Neural crest cell (in vitro differentiated cells): ENCODE data around the gene ENTR1. TPM values are rescaled to one million over a fixed set of nuclear protein-coding genes. Genes with fewer than 3 reads are reported as not detected.
A peak's percentile ranks its signal among the peaks of the same experiment; 100 is the strongest.

Source experiments
- DNase-seq: peaks from one replicate; pipeline ENCODE4 v3.0.0; 2021; ENCODE audit warnings: low read depth, mixed read lengths, low spot score
- H3K27ac Mint-ChIP-seq: one replicate; pipeline ENCODE4 v1.8.0; 2021; ENCODE audit warnings: mild to moderate bottlenecking, mixed read lengths; ENCODE audit not compliant: unreplicated experiment
- H3K27me3 Mint-ChIP-seq: 2 replicates; pipeline ENCODE4 v1.8.0; 2021; ENCODE audit warnings: low read depth, mild to moderate bottlenecking, mixed read lengths
- H3K36me3 Mint-ChIP-seq: 2 replicates; pipeline ENCODE4 v1.8.0; 2021; ENCODE audit warnings: low read depth, mild to moderate bottlenecking, mixed read lengths
- H3K4me1 Mint-ChIP-seq: 2 replicates; pipeline ENCODE4 v1.8.0; 2021; ENCODE audit warnings: mixed read lengths
- H3K4me3 Mint-ChIP-seq: one replicate; pipeline ENCODE4 v1.8.0; 2021; ENCODE audit warnings: mild to moderate bottlenecking, mixed read lengths
- H3K9me3 Mint-ChIP-seq: 2 replicates; pipeline ENCODE4 v1.8.0; 2021; ENCODE audit warnings: mixed read lengths
- CTCF ChIP-seq: fragments of 200-600 bp; sonication (generic); conservative IDR thresholded peaks from 2 replicates; pipeline ENCODE4 v1.5.0; 2021; ENCODE audit warnings: antibody characterized with exemption, mild to moderate bottlenecking
- total RNA-seq: library from RNA; stranded (reverse); gene quantifications from 2 replicates; pipeline ENCODE4 v1.2.1, GENCODE V29; 2021

Gene ENTR1
- total RNA-seq, 1 donor from 2014 or later = 89.3 TPM

- peak overlapping the region; percentile 57 for H3K27ac Mint-ChIP-seq
- H3K27me3 Mint-ChIP-seq = no peaks in the 10 kb centered on the region
- no peaks in the 10 kb centered on the region for H3K9me3 Mint-ChIP-seq
- peak overlapping the region; percentile 49 for H3K4me3 Mint-ChIP-seq
- no peak for TF ChIP-seq CTCF
- DNase-seq = no peak
- peaks cover 22% of the 10 kb centered on the region for H3K4me1 Mint-ChIP-seq
- H3K36me3 Mint-ChIP-seq = peaks cover 11% of the 10 kb centered on the region
Observed at GRCh38 chr9:136441681-136442245, 31.3 kb upstream of the ENTR1 start.

- TF ChIP-seq CTCF = no peak
- Mint-ChIP-seq H3K9me3 (no peaks in the 10 kb centered on the region), H3K4me3 (peak overlapping the region; percentile 49), H3K4me1 (peaks cover 26% of the 10 kb centered on the region), H3K27ac (peak overlapping the region; percentile 57), H3K27me3 (no peaks in the 10 kb centered on the region), H3K36me3 (peaks cover 7% of the 10 kb centered on the region)
- no peak for DNase-seq
Observed at GRCh38 chr9:136441191-136441680, 30.8 kb upstream of the ENTR1 start.

GRCh38 chr9:136439481-136440408 is 29.3 kb upstream of the ENTR1 start, which contains the start of gene INPP5E:
INPP5E (minus strand) TSS chr9:136439845; CDS start chr9:136439419, 426 bp downstream.
- Mint-ChIP-seq H3K27me3 (no peaks in the 10 kb centered on the region), H3K9me3 (no peaks in the 10 kb centered on the region), H3K36me3 (peaks cover 7% of the 10 kb centered on the region), H3K4me3 (peak within 1 kb of the TSS; percentile 92), H3K27ac (no peak within 1 kb of the TSS), H3K4me1 (peaks cover 26% of the 10 kb centered on the region)
- DNase-seq = peak; percentile 88
- peak; percentile 80 for TF ChIP-seq CTCF

- peak overlapping the region; percentile 83 for H3K27ac Mint-ChIP-seq
- H3K4me3 Mint-ChIP-seq = peak overlapping the region; percentile 92
- H3K9me3 Mint-ChIP-seq = no peaks in the 10 kb centered on the region
- peaks cover 26% of the 10 kb centered on the region for H3K4me1 Mint-ChIP-seq
- H3K27me3 Mint-ChIP-seq = no peaks in the 10 kb centered on the region
- peak; percentile 31 for DNase-seq
- H3K36me3 Mint-ChIP-seq = peaks cover 5% of the 10 kb centered on the region
- no peak for TF ChIP-seq CTCF
Observed at GRCh38 chr9:136438548-136439480, 28.4 kb upstream of the ENTR1 start.
